Kidney epithelial cell (primary cell): ENCODE data around the gene DGCR2. TPM values are rescaled to one million over a fixed set of nuclear protein-coding genes. Genes with fewer than 3 reads are reported as not detected.
A peak's percentile ranks its signal among the peaks of the same experiment; 100 is the strongest.

Experiments used
- DNase-seq: peaks from one replicate; pipeline ENCODE4 v3.0.0-alpha.2; 2010; ENCODE audit warnings: low read depth
- H3K27me3 ChIP-seq: 2 replicates; pipeline ENCODE4 v1.6.0; 2011; ENCODE audit warnings: low read length; ENCODE audit not compliant: control insufficient read depth, insufficient read depth
- H3K36me3 ChIP-seq: 2 replicates; pipeline ENCODE4 v1.5.1; 2011; ENCODE audit warnings: low read length; ENCODE audit not compliant: control insufficient read depth, insufficient read depth
- H3K4me3 ChIP-seq: 2 replicates; pipeline ENCODE4 v1.5.1; 2011; ENCODE audit warnings: low read depth, mild to moderate bottlenecking, control low read depth, low read length
- CTCF ChIP-seq: IDR thresholded peaks from 2 replicates; pipeline ENCODE4 v1.5.1; 2011; ENCODE audit warnings: mild to moderate bottlenecking, moderate library complexity, low read length, control low read depth, inconsistent platforms; ENCODE audit not compliant: insufficient read depth, poor library complexity, severe bottlenecking
- total RNA-seq: library from RNA; depleted of rRNA; stranded (reverse); fragments of >200 nt; gene quantifications from 2 replicates; pipeline ENCODE4 v1.2.3, GENCODE V29; 2015

The DGCR2 gene
- total RNA-seq, 1 donor from 2014 or later = 71.2 TPM

DNA sequence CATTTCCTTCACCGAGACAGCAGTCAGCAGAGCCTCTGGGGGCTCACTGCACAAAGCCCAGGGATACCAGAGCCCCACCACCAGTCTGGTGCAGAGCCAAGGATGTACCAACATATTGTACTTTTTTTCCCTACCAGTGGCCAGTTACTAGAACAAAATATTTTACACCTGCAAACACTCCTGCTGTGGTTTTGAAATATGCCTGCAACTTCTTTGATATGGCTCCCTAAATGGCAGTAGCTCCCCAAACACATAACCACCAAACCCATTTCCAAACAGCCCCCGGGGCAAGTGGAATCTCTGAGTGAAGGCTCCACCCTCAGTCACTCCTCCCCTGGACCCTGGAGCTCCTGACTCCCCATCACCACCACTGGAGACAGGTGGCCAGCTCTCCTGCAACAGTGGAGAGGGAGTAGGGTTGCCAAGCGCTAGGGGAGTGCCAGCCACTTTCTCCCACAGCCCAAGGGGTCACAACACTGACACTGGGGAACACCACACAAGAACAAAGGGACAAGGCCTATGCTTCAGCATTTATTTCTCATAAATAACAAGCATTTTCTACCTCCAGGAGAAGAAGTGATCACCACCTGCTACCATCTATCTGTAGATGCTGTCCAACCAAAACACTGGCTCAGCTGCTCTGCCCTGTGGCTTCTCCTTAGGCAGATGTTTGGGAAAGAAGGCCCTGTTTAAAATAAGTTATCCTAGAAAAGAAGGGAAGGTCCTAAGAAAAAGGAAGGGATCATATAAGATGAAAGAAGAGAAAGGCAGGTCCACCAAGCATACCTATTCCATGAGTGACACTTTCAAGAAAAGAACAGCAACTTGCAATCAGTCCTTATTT lies 15.1 kb downstream of the DGCR2 start:
- no peak for TF ChIP-seq CTCF
- Histone ChIP-seq H3K4me3 (no peak overlapping the region), H3K27me3 (no peaks in the 10 kb centered on the region), H3K36me3 (no peaks in the 10 kb centered on the region)
- no peak for DNase-seq

GRCh38 chr22:19105867-19106802 lies 16.1 kb downstream of the DGCR2 start:
- Histone ChIP-seq H3K36me3 (no peaks in the 10 kb centered on the region), H3K27me3 (no peaks in the 10 kb centered on the region), H3K4me3 (no peak overlapping the region)
- peak; percentile 18 for TF ChIP-seq CTCF
- no peak for DNase-seq

- no peak for TF ChIP-seq CTCF
- Histone ChIP-seq H3K27me3 (no peaks in the 10 kb centered on the region), H3K4me3 (no peak overlapping the region), H3K36me3 (no peaks in the 10 kb centered on the region)
- no peak for DNase-seq
These were observed 16.8 kb downstream of the DGCR2 start for GRCh38 chr22:19105456-19105855.

DNA sequence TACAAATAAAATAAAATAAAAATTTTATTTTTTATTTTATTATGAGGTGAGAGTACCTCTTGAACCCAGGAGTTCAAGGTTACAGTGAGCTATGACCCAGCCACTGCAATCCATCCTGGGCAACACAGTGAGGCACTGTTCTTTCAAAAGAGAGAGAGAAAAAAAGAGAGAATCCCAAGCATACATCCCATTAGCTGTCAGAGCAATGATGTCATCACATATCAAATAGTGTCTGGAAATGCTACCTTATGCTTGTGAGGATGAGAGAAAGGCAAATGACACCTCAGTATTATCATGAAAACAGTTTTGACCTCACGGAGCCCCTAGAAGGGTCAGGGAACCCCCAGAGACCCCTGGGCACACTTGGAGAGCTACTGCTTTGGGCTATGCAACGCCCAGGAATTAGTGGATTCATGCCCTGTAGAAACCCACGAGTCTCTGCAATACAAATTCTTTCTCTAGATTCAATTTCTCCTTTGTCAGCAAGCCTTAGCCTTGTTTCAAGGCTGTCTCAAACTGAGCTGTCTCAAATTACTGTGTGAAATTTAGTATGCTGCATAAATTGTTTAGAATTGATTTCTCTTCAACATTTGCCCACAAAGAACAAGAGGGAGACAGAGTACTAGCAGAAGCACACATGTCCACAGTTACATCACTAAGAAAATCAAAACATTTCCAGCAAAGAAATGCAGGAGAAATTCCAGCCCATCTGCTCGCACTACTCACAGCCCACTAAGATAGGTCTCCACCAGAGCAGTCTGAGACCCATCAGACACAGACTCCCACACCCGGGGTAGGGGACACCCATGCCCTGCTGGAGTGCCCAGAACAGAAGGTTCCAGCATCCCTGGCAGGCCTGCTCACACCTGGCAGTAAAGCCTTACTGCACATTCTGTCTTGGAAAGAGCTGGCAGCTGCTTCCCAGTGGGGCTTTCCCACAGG lies 18.1 kb downstream of the DGCR2 start:
- no peak for TF ChIP-seq CTCF
- DNase-seq = no peak
- no peaks in the 10 kb centered on the region for H3K27me3 ChIP-seq
- no peaks in the 10 kb centered on the region for H3K36me3 ChIP-seq
- no peak overlapping the region for H3K4me3 ChIP-seq

- Histone ChIP-seq H3K36me3 (no peaks in the 10 kb centered on the region), H3K27me3 (no peaks in the 10 kb centered on the region), H3K4me3 (no peak overlapping the region)
- no peak for DNase-seq
- no peak for TF ChIP-seq CTCF
These were observed 24.1 kb downstream of the DGCR2 start for GRCh38 chr22:19098157-19098556.
